ENCODE data around the gene DLG5.
"Not testable (repeated sequence)": the region's sequence is repeated elsewhere in the genome, so short reads cannot be mapped to it uniquely, and the experiment has no call there.

DLG5 gene

GRCh38 chr10:77770081-77770867 lies 156.3 kb downstream of the DLG5 start:
- DNase-seq (ENCODE audit: low read depth in 2 of 2), result no peak

GRCh38 chr10:77768039-77768438 lies 158.5 kb downstream of the DLG5 start:
- DNase-seq (ENCODE audit: low read depth in 2 of 2), result no peak

- no peak for DNase-seq (ENCODE audit: low read depth in 2 of 2)
These were observed 162.8 kb downstream of the DLG5 start for GRCh38 chr10:77763453-77764430.

- not testable (repeated sequence) for DNase-seq (ENCODE audit: low read depth in 2 of 2)
These were observed 168.1 kb downstream of the DLG5 start for GRCh38 chr10:77758406-77758805.

GRCh38 chr10:77756319-77757232 lies 170.0 kb downstream of the DLG5 start:
- no peak for DNase-seq (ENCODE audit: low read depth in 2 of 2)

GRCh38 chr10:77746047-77746707 lies 180.4 kb downstream of the DLG5 start:
- no peak for DNase-seq (ENCODE audit: low read depth in 2 of 2)

GRCh38 chr10:77744245-77744644 lies 182.3 kb downstream of the DLG5 start:
- DNase-seq (ENCODE audit: low read depth in 2 of 2), result no peak

GRCh38 chr10:77742172-77742571 lies 184.4 kb downstream of the DLG5 start:
- DNase-seq (ENCODE audit: low read depth in 2 of 2), result no peak

GRCh38 chr10:77741746-77742145 lies 184.8 kb downstream of the DLG5 start:
- DNase-seq (ENCODE audit: low read depth in 2 of 2), result no peak

Data from stimulated activated CD8-positive, alpha-beta memory T cell treated with anti-CD3 and anti-CD28 coated beads, Interleukin-15, amount 100 ng/mL, for 48 hours (primary cell).